ENCODE data around the gene SMARCD2.
A peak's percentile ranks its signal among the peaks of the same experiment; 100 is the strongest.
"Not testable (repeated sequence)": the region's sequence is repeated elsewhere in the genome, so short reads cannot be mapped to it uniquely, and the experiment has no call there.

Gene SMARCD2

DNA sequence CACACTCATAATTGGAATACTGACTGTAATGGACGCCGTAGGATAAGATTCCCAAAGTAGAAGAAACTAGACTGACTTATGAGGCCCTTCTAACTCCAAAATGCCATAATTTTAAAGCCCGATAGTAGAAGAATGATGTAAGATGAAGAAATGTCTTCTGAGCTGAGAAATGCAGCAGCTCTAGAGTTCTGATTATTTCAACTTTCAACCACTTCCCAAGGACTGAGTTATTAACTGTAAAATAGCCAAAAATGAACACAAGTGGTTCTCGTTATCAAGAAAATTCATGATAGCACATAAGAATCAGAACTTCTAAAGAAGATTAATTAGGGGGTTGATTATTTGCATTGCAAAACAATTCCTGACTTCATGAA, 27.8 kb upstream of the SMARCD2 start:
- not testable (repeated sequence) for H3K4me3 ChIP-seq (ENCODE audit: low read depth, low read length); DNase-seq (ENCODE audit: low read depth)

GRCh38 chr17:63869491-63870291, 27.2 kb upstream of the SMARCD2 start:
- TF ChIP-seq CTCF (IDR thresholded peaks at IDR 0.05; ENCODE audit: insufficient read depth, low read depth, low read length, missing control alignments), result peak; percentile 8
- DNase-seq (ENCODE audit: low read depth); H3K4me3 ChIP-seq (ENCODE audit: low read depth, low read length): not testable (repeated sequence)

DNA sequence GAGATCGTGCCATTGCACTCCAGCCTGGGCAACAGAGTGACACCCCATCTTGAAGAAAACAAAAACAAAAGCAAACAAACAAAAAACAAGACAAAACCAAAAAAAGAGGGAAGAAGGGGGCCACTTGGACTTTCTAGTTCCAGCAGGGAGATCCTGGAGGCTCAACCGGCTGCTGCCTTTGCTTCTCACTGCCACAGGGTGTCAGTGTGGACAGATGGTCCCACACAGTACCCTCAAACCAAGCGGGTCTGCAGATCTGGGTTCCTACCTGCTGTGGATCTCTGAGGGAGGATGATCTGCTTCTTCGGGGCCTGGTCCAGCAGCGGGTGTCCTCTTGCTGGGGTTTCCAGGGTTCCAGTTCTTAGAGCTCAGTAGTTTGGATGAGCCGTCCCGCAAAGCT, 24.1 kb upstream of the SMARCD2 start:
- peak; percentile 4 for TF ChIP-seq CTCF (IDR thresholded peaks at IDR 0.05; ENCODE audit: insufficient read depth, low read depth, low read length, missing control alignments)
- DNase-seq (ENCODE audit: low read depth), result not testable (repeated sequence)

GRCh38 chr17:63859257-63859656, 16.8 kb upstream of the SMARCD2 start:
- no peak for TF ChIP-seq CTCF (IDR thresholded peaks at IDR 0.05; ENCODE audit: insufficient read depth, low read depth, low read length, missing control alignments)
- no peak overlapping the region for H3K4me3 ChIP-seq (ENCODE audit: low read depth, low read length)
- DNase-seq (ENCODE audit: low read depth), result no peak

More for the DNA sequence above, 24.1 kb upstream of the SMARCD2 start:
- not testable (repeated sequence) for H3K4me3 ChIP-seq (ENCODE audit: low read depth, low read length)

- not testable (repeated sequence) for DNase-seq (ENCODE audit: low read depth)
Measured at GRCh38 chr17:63856425-63856824, 13.9 kb upstream of the SMARCD2 start.

GRCh38 chr17:63855185-63855584, 12.7 kb upstream of the SMARCD2 start:
- H3K4me3 ChIP-seq (ENCODE audit: low read depth, low read length), result no peak overlapping the region
- no peak for DNase-seq (ENCODE audit: low read depth)
- no peak for TF ChIP-seq CTCF (IDR thresholded peaks at IDR 0.05; ENCODE audit: insufficient read depth, low read depth, low read length, missing control alignments)

More at GRCh38 chr17:63856425-63856824, 13.9 kb upstream of the SMARCD2 start:
- not testable (repeated sequence) for H3K4me3 ChIP-seq (ENCODE audit: low read depth, low read length)

DNA sequence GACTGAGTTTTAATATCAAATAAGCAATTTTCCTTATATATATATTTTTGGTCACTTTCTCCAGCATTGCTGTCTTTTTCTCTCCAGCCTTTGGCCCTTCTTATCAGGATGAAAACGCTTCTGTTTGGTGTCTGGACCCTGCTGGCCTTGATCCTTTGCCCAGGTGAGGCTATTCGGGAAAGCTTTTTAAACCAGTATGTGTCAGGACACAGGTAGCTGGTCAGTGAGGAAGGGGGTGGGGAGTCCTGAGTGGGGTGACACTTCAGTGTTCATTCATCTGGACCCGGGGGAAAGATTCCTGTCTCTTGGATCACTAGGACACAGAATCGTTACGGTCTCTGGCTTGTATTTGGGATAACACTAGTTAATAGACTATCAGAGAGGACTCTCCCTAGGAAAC, 12.2 kb upstream of the SMARCD2 start:
- H3K4me3 ChIP-seq (ENCODE audit: low read depth, low read length), result no peak overlapping the region
- no peak for DNase-seq (ENCODE audit: low read depth)
- no peak for TF ChIP-seq CTCF (IDR thresholded peaks at IDR 0.05; ENCODE audit: insufficient read depth, low read depth, low read length, missing control alignments)

DNA sequence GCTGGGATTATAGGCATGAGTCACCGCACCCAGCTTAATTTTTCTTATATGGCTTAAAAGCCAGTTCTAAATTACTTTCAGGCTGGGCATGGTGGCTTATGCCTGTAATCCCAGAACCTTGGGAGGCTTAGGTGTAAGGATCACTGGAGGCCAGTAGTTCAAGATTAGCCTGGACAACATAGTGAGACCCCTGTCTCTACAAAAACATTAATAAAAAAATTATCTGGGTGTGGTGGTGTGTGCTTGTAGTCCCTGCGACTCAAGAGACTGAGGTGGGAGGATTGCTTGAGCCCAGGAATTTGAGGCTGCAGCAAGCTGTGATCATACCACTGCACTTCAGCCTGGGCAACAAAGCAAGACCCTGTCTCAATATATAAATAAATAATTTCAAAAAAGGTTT, 10.8 kb upstream of the SMARCD2 start:
- DNase-seq (ENCODE audit: low read depth), result no peak
- no peak for TF ChIP-seq CTCF (IDR thresholded peaks at IDR 0.05; ENCODE audit: insufficient read depth, low read depth, low read length, missing control alignments)
- no peak overlapping the region for H3K4me3 ChIP-seq (ENCODE audit: low read depth, low read length)

Measured in GM12865 (cell line).